ENCODE results near the gene CFAP90.

CFAP90 gene

DNA sequence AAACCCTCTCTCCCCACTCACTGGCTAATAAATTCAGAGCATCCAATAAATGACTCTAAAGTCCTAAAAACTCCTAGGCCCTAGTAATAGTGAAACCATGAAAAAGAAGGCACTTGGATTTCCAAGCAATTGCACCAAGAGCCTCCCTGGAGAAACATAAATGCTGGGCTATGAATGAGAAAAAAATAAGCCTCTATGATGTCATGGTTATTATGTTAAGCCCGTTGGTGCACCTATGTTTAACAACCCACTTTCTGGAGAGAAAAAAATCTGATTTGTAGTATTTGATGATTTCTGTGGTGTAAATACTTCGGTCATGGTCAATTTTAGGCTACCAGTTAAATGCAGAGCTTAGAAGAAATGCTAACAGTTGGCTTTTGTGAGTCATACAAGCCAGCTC is 8.4 kb downstream of the CFAP90 start:
- DNase-seq (ENCODE audit: extremely low read depth, insufficient read length): no peak
- no peaks in the 10 kb centered on the region for H3K36me3 ChIP-seq (ENCODE audit: control insufficient read depth, insufficient read depth, low read length)
- no peaks in the 10 kb centered on the region for H3K27me3 ChIP-seq (replicated peaks; ENCODE audit: control insufficient read depth, insufficient read depth, low read length)
- no peak overlapping the region for H3K4me3 ChIP-seq (replicated peaks; ENCODE audit: low read depth, low read length)
- TF ChIP-seq, protein P1, sequence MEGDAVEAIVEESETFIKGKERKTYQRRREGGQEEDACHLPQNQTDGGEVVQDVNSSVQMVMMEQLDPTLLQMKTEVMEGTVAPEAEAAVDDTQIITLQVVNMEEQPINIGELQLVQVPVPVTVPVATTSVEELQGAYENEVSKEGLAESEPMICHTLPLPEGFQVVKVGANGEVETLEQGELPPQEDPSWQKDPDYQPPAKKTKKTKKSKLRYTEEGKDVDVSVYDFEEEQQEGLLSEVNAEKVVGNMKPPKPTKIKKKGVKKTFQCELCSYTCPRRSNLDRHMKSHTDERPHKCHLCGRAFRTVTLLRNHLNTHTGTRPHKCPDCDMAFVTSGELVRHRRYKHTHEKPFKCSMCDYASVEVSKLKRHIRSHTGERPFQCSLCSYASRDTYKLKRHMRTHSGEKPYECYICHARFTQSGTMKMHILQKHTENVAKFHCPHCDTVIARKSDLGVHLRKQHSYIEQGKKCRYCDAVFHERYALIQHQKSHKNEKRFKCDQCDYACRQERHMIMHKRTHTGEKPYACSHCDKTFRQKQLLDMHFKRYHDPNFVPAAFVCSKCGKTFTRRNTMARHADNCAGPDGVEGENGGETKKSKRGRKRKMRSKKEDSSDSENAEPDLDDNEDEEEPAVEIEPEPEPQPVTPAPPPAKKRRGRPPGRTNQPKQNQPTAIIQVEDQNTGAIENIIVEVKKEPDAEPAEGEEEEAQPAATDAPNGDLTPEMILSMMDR (IDR thresholded peaks at IDR 0.05; ENCODE audit: insufficient read depth, low read length, poor library complexity, severe bottlenecking): no peak

DNA sequence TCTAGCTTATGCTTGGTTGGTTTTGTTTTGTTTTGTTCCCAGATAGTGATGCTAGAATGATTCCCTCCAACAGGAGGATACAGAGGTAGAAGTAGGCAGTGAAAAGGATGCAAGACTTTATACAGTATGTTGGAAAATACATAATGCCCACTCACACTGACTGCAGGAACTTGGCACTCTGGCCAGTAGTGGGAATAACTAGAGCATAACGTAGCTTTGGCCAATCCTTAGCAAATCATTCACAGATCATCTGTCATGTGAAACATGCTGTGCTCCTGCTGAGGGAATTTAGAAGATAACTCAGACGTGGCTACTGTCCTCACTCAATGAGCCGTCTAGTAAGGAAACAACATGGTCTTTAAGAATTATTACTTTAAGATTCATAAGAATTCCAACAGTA is 13.5 kb downstream of the CFAP90 start:
- Histone ChIP-seq H3K4me3 (replicated peaks; ENCODE audit: low read depth, low read length) (no peak overlapping the region), H3K36me3 (ENCODE audit: control insufficient read depth, insufficient read depth, low read length) (no peaks in the 10 kb centered on the region), H3K27me3 (replicated peaks; ENCODE audit: control insufficient read depth, insufficient read depth, low read length) (no peaks in the 10 kb centered on the region)
- no peak for DNase-seq (ENCODE audit: extremely low read depth, insufficient read length)
- TF ChIP-seq, protein P1 (IDR thresholded peaks at IDR 0.05; ENCODE audit: insufficient read depth, low read length, poor library complexity, severe bottlenecking): no peak

DNA sequence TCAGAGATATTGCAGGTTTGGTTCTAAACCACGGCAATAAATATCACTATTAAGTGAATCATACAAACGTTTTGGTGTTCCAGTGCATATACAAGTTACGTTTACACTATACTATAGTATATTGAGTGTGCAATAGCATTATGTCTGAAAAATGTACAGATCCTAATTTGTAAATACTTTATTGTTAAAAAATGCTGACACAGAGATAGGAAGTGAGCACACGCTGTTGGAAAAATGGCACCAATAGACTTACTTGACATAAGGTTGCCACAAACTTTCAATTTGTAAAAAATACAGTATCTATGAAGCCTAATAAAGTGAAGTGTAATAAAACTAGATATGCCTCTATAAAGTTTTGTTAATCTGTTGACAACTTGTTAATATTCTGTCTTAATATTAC is 16.0 kb downstream of the CFAP90 start:
- peaks cover 2% of the 10 kb centered on the region; the same call in 1 of the 2 replicates for H3K27me3 ChIP-seq (replicated peaks; ENCODE audit: control insufficient read depth, insufficient read depth, low read length)
- TF ChIP-seq, protein P1 (IDR thresholded peaks at IDR 0.05; ENCODE audit: insufficient read depth, low read length, poor library complexity, severe bottlenecking): no peak
- no peaks in the 10 kb centered on the region for H3K36me3 ChIP-seq (ENCODE audit: control insufficient read depth, insufficient read depth, low read length)
- H3K4me3 ChIP-seq (replicated peaks; ENCODE audit: low read depth, low read length): no peak overlapping the region
- no peak for DNase-seq (ENCODE audit: extremely low read depth, insufficient read length)

- Histone ChIP-seq H3K4me3 (replicated peaks; ENCODE audit: low read depth, low read length) (no peak overlapping the region), H3K27me3 (replicated peaks; ENCODE audit: control insufficient read depth, insufficient read depth, low read length) (peaks cover 2% of the 10 kb centered on the region), H3K36me3 (ENCODE audit: control insufficient read depth, insufficient read depth, low read length) (no peaks in the 10 kb centered on the region)
- no peak for DNase-seq (ENCODE audit: extremely low read depth, insufficient read length)
- TF ChIP-seq, protein P1 (IDR thresholded peaks at IDR 0.05; ENCODE audit: insufficient read depth, low read length, poor library complexity, severe bottlenecking): no peak
Observed at GRCh38 chr5:7828269-7828668, 22.7 kb downstream of the CFAP90 start.

GRCh38 chr5:7827610-7828009 is 23.3 kb downstream of the CFAP90 start:
- no peak for DNase-seq (ENCODE audit: extremely low read depth, insufficient read length)
- Histone ChIP-seq H3K4me3 (replicated peaks; ENCODE audit: low read depth, low read length) (no peak overlapping the region), H3K27me3 (replicated peaks; ENCODE audit: control insufficient read depth, insufficient read depth, low read length) (peaks cover 2% of the 10 kb centered on the region), H3K36me3 (ENCODE audit: control insufficient read depth, insufficient read depth, low read length) (no peaks in the 10 kb centered on the region)
- TF ChIP-seq, protein P1 (IDR thresholded peaks at IDR 0.05; ENCODE audit: insufficient read depth, low read length, poor library complexity, severe bottlenecking): no peak

- Histone ChIP-seq H3K4me3 (replicated peaks; ENCODE audit: low read depth, low read length) (no peak overlapping the region), H3K36me3 (ENCODE audit: control insufficient read depth, insufficient read depth, low read length) (no peaks in the 10 kb centered on the region), H3K27me3 (replicated peaks; ENCODE audit: control insufficient read depth, insufficient read depth, low read length) (no peaks in the 10 kb centered on the region; the same call in none of the 2 replicates)
- TF ChIP-seq, protein P1 (IDR thresholded peaks at IDR 0.05; ENCODE audit: insufficient read depth, low read length, poor library complexity, severe bottlenecking): no peak
- DNase-seq (ENCODE audit: extremely low read depth, insufficient read length): no peak
Observed at GRCh38 chr5:7825630-7826029, 25.3 kb downstream of the CFAP90 start.

All from GM06990 (cell line).